HG02763 (cell line): ENCODE measurements around the gene IFI30.

Experiments used
- ATAC-seq: cut with Tn5 transposase; IDR thresholded peaks from one replicate; pipeline ENCODE4 v1.9.1; 2021; ENCODE audit warnings: mild to moderate bottlenecking, moderate library complexity; ENCODE audit not compliant: unreplicated experiment

The IFI30 gene

GRCh38 chr19:18170714-18171255, 2.8 kb upstream of the IFI30 start:
- ATAC-seq = no peak

- ATAC-seq = no peak
Observed at GRCh38 chr19:18171605-18172327, 1.8 kb upstream of the IFI30 start.

- no peak for ATAC-seq
Observed at GRCh38 chr19:18172331-18173053, 1.1 kb upstream of the IFI30 start.

GRCh38 chr19:18173054-18173571, 500 bp upstream of the IFI30 start:
- no peak for ATAC-seq

- no peak for ATAC-seq
Observed at GRCh38 chr19:18174983-18175382, 1.4 kb downstream of the IFI30 start.

GRCh38 chr19:18176367-18177310, 3.0 kb downstream of the IFI30 start:
- no peak for ATAC-seq

- no peak for ATAC-seq
Observed at GRCh38 chr19:18179957-18180356, 6.3 kb downstream of the IFI30 start.

- no peak for ATAC-seq
Observed at GRCh38 chr19:18183529-18183928, 9.9 kb downstream of the IFI30 start.

- no peak for ATAC-seq
Observed at GRCh38 chr19:18185538-18185937, 11.9 kb downstream of the IFI30 start.

- ATAC-seq = no peak
Observed at GRCh38 chr19:18190278-18190677, 16.7 kb downstream of the IFI30 start.

- ATAC-seq = no peak
Observed at GRCh38 chr19:18191640-18192062, 18.0 kb downstream of the IFI30 start.

GRCh38 chr19:18192673-18193387, 19.2 kb downstream of the IFI30 start, which contains the start of gene MPV17L2:
TSS of gene MPV17L2 (plus strand) at chr19:18193218. CDS start at chr19:18193282, 64 bp downstream.
- ATAC-seq = peak; percentile 89

GRCh38 chr19:18193388-18194180, 20.0 kb downstream of the IFI30 start:
- no peak for ATAC-seq

GRCh38 chr19:18194181-18194530, 20.5 kb downstream of the IFI30 start:
- ATAC-seq = no peak

GRCh38 chr19:18194554-18195238, 21.1 kb downstream of the IFI30 start:
- ATAC-seq = no peak

GRCh38 chr19:18196511-18196845, 22.9 kb downstream of the IFI30 start:
- ATAC-seq = no peak

- no peak for ATAC-seq
Observed at GRCh38 chr19:18197306-18197705, 23.7 kb downstream of the IFI30 start.

GRCh38 chr19:18197941-18198340, 24.3 kb downstream of the IFI30 start:
- no peak for ATAC-seq

GRCh38 chr19:18198374-18198773, 24.8 kb downstream of the IFI30 start:
- ATAC-seq = no peak
